Right lobe of liver (tissue), 6 donors: ENCODE results near the gene GRP. TPM values are rescaled to one million over a fixed set of nuclear protein-coding genes. Genes with fewer than 3 reads are reported as not detected.

Experiments
- ATAC-seq, 4 donors: fragments of 200-7000 bp; cut with Tn5 transposase; one replicate each; pipeline ENCODE4 v1.9.1; 2020; ENCODE audit warnings: mild to moderate bottlenecking in 4 of 4, moderate library complexity in 4 of 4
- DNase-seq, 3 donors: peaks; one replicate each; pipeline ENCODE4 v3.0.0-alpha.2; 2020
- H3K27ac ChIP-seq, 3 donors: fragments of 200-600 bp; one replicate each; pipeline ENCODE4 v1.8.0; 2022
- H3K27me3 ChIP-seq, 2 donors: fragments of 200-600 bp; one replicate each; pipeline ENCODE4 v1.8.0; 2022
- H3K36me3 ChIP-seq, 4 donors: fragments of 200-600 bp; sonication (generic) in 1 of 4; one replicate each; pipeline versions ENCODE4 v1.5.1 to v1.8.0; 2017 to 2022; ENCODE audit warnings: control low read depth in 1 of 4
- H3K4me1 ChIP-seq, 4 donors: fragments of 200-600 bp; sonication (generic) in 1 of 4; one replicate each; pipeline versions ENCODE4 v1.5.1 to v1.8.0; 2017 to 2022; ENCODE audit warnings: control low read depth in 1 of 4
- H3K4me3 ChIP-seq, 3 donors: fragments of 200-600 bp; one replicate each; pipeline ENCODE4 v1.8.0; 2022
- H3K9me3 ChIP-seq, 4 donors: fragments of 200-600 bp; sonication (generic) in 1 of 4; one replicate each; pipeline versions ENCODE4 v1.5.1 to v1.8.0; 2017 to 2022; ENCODE audit warnings: control low read depth in 1 of 4
- CTCF ChIP-seq, 4 donors: fragments of 200-600 bp in 3 of 4; fragments of 450-650 bp in 1 of 4; IDR thresholded peaks; one replicate each; pipeline versions ENCODE4 v1.5.1 to v1.8.0; 2016 to 2022; ENCODE audit warnings: antibody characterized with exemption in 4 of 4, mild to moderate bottlenecking in 2 of 4
- POLR2A ChIP-seq: fragments of 450-650 bp; IDR thresholded peaks from one replicate; pipeline ENCODE4 v1.6.1; 2017; ENCODE audit warnings: antibody characterized with exemption, mild to moderate bottlenecking
- WGBS: methylation state at CpG from one replicate; pipeline ENCODE4 v1.1.6; 2018; ENCODE audit warnings: low coverage, low lambda C conversion rate; ENCODE audit not compliant: insufficient coverage; ENCODE audit errors: missing lambda C conversion rate; 5-methylcytosine and 5-hydroxymethylcytosine counted together
- intact Hi-C, 2 donors: fragments of 100-400 bp; cut with DNase I; formaldehyde crosslinking; loops; one replicate each; pipeline versions ENCODE4 v1.11.2 to v1.14.1; 2022
- long read RNA-seq: library from polyadenylated mRNA; unstranded; transcript quantifications from one replicate; pipeline ENCODE4 v2.0.0, GENCODE V29; 2019
- total RNA-seq, 6 experiments: library from RNA; depleted of rRNA in 2 of 6; stranded (reverse); fragments of >200 nt in 2 of 6; fragmentation: NEBNext Ultra II Directional in 3 of 6; extraction: Animal tissue kit (Norgen Biotek cat#: 25700) in 3 of 6; gene quantifications; one replicate each; pipeline versions ENCODE4 v1.1.0 to v1.2.4, GENCODE V29; 2016 to 2023
- donor health status: DM: no; HTN: yes; CAD: no.
- donor health status: DM: no; HTN: no; CAD: no.
- donor health status: DM: no; HTN: no; CAD: no.
- donor health status: DM: no; HTN: yes; CAD: no.
- donor health status: DM: no; HTN: yes; CAD: no.

Gene GRP
- total RNA-seq: not detected
- long read RNA-seq: 0 reads

DNA sequence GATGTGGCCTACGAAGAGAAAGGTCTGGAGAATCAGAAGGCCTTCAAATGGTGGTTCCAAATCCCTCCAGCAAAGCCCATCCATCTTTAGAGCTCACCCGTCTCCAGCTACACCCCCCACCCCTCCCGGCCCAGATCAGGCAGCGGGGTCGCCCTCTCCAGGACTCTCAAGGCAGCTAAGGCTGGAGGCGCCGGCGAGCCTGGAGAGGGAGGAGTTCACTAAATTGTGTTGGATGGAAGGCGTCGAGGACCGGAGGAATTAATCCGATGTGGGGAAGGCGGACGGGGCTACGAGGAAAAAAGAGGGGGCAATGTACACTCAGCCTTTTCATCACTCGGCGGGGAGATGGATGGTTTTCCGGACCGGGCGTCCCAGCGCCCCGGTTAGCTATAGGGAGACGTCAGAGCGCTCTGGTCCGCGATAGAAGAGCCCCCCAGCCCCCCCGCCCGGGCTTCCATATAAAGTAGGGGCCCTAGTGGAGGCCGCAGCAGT lies at the start of gene GRP:
Gene GRP (plus strand): TSS at position 487 of the 492 bp plus-strand sequence. CDS start 108 bp downstream, outside the sequence.
- TF ChIP-seq CTCF (IDR thresholded peaks at IDR 0.05): no peak
- TF ChIP-seq POLR2A: no peak
- Histone ChIP-seq H3K27me3 (peaks cover 0 to 6% of the 10 kb centered on the region in 2 donors), H3K4me1 (no peaks in the 10 kb centered on the region), H3K27ac (no peak within 1 kb of the TSS), H3K9me3 (no peaks in the 10 kb centered on the region), H3K36me3 (no peaks in the 10 kb centered on the region), H3K4me3 (no peak within 1 kb of the TSS)
- no peak for DNase-seq
- ATAC-seq: no peak
- WGBS: 1% methylated on average over 15 of the region's 29 CpGs
- intact Hi-C loops: no loop called here

- H3K27me3 ChIP-seq: no peaks in the 10 kb centered on the region
- no peak overlapping the region for H3K27ac ChIP-seq
- no peaks in the 10 kb centered on the region for H3K4me1 ChIP-seq
- DNase-seq (no peak), ATAC-seq (no peak)
- H3K9me3 ChIP-seq: no peaks in the 10 kb centered on the region
- H3K4me3 ChIP-seq: no peak overlapping the region
- TF ChIP-seq CTCF (IDR thresholded peaks at IDR 0.05) (no peak), POLR2A (no peak)
- intact Hi-C loops: no loop called here
- WGBS: 55% methylated on average over 2 of the region's 2 CpGs
- no peaks in the 10 kb centered on the region for H3K36me3 ChIP-seq
Observed at GRCh38 chr18:59172664-59173249, 47.2 kb upstream of the GRP start.

- Histone ChIP-seq H3K36me3 (no peaks in the 10 kb centered on the region), H3K4me3 (no peak overlapping the region), H3K27ac (no peak overlapping the region), H3K9me3 (no peaks in the 10 kb centered on the region), H3K27me3 (no peaks in the 10 kb centered on the region), H3K4me1 (no peaks in the 10 kb centered on the region)
- no peak for TF ChIP-seq CTCF (IDR thresholded peaks at IDR 0.05)
- DNase-seq: no peak
- 78% methylated on average over 4 of the region's 4 CpGs for WGBS
- no peak for ATAC-seq
- intact Hi-C loops: no loop called here
Observed at GRCh38 chr18:59177485-59177884, 42.5 kb upstream of the GRP start.

DNA sequence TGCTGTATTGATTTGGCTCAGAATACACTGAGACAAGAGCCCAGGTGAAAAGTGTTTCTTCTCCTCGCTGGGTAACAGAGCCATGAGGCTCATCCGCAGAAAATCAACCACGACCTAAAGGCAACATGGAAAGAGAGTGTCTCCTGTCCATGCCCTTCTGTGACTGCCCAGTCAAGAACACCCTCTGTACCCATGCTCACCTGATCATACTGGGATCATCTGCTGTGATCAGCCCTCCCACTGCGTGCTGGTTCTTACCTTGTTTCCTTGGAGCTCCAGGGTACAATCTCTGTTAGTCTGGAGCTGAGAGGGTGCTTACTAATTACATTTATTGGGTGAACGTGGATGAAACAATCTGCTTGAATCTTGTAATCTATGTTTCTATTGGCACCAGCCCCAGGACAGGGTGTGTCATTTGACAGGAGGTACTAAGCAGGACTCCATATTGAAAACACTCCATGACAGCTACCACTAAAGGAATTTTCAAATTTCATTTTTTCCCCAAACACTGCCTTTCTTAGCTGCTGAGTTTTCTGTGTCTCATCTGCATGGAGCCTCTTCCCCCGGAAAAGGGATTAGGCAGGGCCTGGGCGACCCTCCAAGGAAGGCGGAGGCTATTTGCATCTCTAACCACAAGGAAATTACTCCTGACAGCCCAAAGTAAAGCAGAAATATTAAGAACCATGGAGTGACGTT lies 39.7 kb upstream of the GRP start:
- no peak for TF ChIP-seq CTCF (IDR thresholded peaks at IDR 0.05)
- Histone ChIP-seq H3K27me3 (no peaks in the 10 kb centered on the region), H3K4me3 (no peak overlapping the region), H3K27ac (no peak overlapping the region), H3K9me3 (no peaks in the 10 kb centered on the region), H3K36me3 (no peaks in the 10 kb centered on the region), H3K4me1 (no peaks in the 10 kb centered on the region)
- DNase-seq (no peak), ATAC-seq (no peak)
- intact Hi-C loops: no loop called here
- WGBS: 39% methylated on average over 6 of the region's 9 CpGs
